Transverse colon (tissue), 4 donors: ENCODE results near the gene MYADML2. TPM values are rescaled to one million over a fixed set of nuclear protein-coding genes. Genes with fewer than 3 reads are reported as not detected.

Experiments
- DNase-seq: peaks from one replicate; pipeline ENCODE4 v3.0.0-alpha.2; 2019
- H3K27ac ChIP-seq, 4 donors: fragments of 200-600 bp; sonication (generic); 2 replicates each; pipeline ENCODE4 v1.5.1; 2016 to 2018; ENCODE audit warnings: inconsistent platforms in 4 of 4
- H3K27me3 ChIP-seq: fragments of 200-600 bp; sonication (generic); 2 replicates; pipeline ENCODE4 v1.5.1; 2017; ENCODE audit warnings: inconsistent platforms
- H3K36me3 ChIP-seq, 4 donors: fragments of 200-600 bp; sonication (generic); 2 replicates each; pipeline ENCODE4 v1.5.1; 2017 to 2019; ENCODE audit warnings: inconsistent platforms in 4 of 4
- H3K4me1 ChIP-seq, 4 donors: fragments of 200-600 bp; sonication (generic); 2 replicates each; pipeline ENCODE4 v1.5.1; 2017 to 2020; ENCODE audit warnings: inconsistent platforms in 4 of 4
- H3K4me3 ChIP-seq, 4 donors: fragments of 200-600 bp; sonication (generic); 1 replicate in 1 of 4; 2 replicates in 3 of 4; pipeline versions ENCODE4 v1.5.1 to v1.6.1; 2017 to 2019; ENCODE audit warnings: inconsistent platforms in 4 of 4
- H3K9me3 ChIP-seq, 2 donors: fragments of 200-600 bp; sonication (generic); 2 replicates each; pipeline ENCODE4 v1.5.1; 2017 to 2019; ENCODE audit warnings: inconsistent platforms in 2 of 2
- EP300 ChIP-seq: sonication (generic); formaldehyde crosslinking; IDR thresholded peaks from one replicate; pipeline ENCODE4 v1.6.1; 2017; ENCODE audit warnings: antibody characterized with exemption, low read depth
- POLR2A ChIP-seq: fragments of 450-650 bp; IDR thresholded peaks from one replicate; pipeline ENCODE4 v1.6.1; 2016; ENCODE audit warnings: antibody characterized with exemption, mild to moderate bottlenecking, moderate library complexity
- POLR2AphosphoS5 ChIP-seq, 3 donors: sonication (generic); formaldehyde crosslinking; IDR thresholded peaks; one replicate each; pipeline ENCODE4 v1.6.1; 2016; ENCODE audit warnings: antibody characterized with exemption in 3 of 3
- WGBS, 2 donors: methylation state at CpG; one replicate each; pipeline ENCODE4 v1.1.5; 2018; ENCODE audit warnings: low coverage in 1 of 2; 5-methylcytosine and 5-hydroxymethylcytosine counted together
- in situ Hi-C, 4 donors: fragments of 200-750 bp; cut with MboI; loops; one replicate each; pipeline versions ENCODE4 v1.15.0 to v1.15.1; 2017; ENCODE audit warnings: low sequenced_read_pairs in 3 of 4, low pct_ligation_motif_present in 1 of 4, low pct_unique_long_range_greater_than_20kb in 1 of 4
- intact Hi-C: fragments of 100-400 bp; cut with DNase I; formaldehyde crosslinking; loops from one replicate; pipeline ENCODE4 v1.15.1; 2023; ENCODE audit warnings: low total_unique reads
- total RNA-seq, 4 donors: library from RNA; depleted of rRNA; stranded (reverse); fragments of >200 nt; gene quantifications; one replicate each; pipeline ENCODE4 v1.1.0, GENCODE V29; 2016
- TF ChIP-seq, protein P1 (sequence below), 5 experiments: fragments of 200-600 bp in 3 of 5; fragments of 450-650 bp in 2 of 5; sonication (generic) in 3 of 5; IDR thresholded peaks; 1 replicate in 2 of 5; 2 replicates in 3 of 5; pipeline ENCODE4 v1.5.1; 2016 to 2017; ENCODE audit warnings: antibody characterized with exemption in 5 of 5, inconsistent platforms in 3 of 5, mild to moderate bottlenecking in 2 of 5, moderate library complexity in 1 of 5

The MYADML2 gene
- total RNA-seq, 4 donors from 2014 or later, result not detected

DNA sequence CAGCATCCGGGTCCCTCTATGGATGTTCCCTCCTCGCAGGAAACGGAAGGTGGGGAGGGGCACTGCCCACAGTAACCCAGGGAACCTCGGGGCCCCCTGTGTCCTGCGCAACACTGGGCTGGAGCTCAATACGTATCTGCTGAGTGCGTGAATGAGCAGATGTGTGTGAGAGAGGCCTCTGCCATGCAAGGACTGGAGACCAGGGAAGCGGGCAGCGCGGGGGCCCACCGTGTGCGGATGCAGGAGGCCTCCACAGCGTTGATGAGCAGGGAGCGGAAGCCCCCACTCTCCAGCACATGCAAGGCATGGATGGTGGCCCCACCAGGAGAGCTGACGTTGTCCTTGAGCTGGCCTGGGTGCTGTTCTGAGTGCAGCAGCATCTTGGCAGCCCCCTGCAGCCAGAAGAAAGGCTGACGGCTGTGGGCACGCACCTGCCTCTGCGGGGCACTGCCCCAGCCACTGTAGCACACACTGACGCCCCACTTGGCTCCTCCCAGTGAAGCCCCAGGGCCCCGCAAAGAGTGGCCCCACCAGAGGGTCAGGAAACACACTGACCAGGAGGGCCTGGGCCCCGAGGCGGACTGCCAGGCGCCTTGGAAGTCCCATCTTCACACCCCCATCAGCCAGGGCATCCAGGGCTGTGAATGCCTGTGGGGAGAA lies 12.8 kb downstream of the MYADML2 start:
- peaks cover 6% of the 10 kb centered on the region for H3K27me3 ChIP-seq
- no peaks in the 10 kb centered on the region for H3K9me3 ChIP-seq
- in situ Hi-C loops (no loop called here), intact Hi-C loops (no loop called here)
- H3K4me1 ChIP-seq, result peaks cover 5 to 28% (median 19%) of the 10 kb centered on the region in 4 donors
- H3K27ac ChIP-seq, result no peak overlapping the region
- TF ChIP-seq EP300 (no peak), POLR2A (no peak), POLR2AphosphoS5 (IDR thresholded peaks at IDR 0.05) (no peak)
- TF ChIP-seq, protein P1, sequence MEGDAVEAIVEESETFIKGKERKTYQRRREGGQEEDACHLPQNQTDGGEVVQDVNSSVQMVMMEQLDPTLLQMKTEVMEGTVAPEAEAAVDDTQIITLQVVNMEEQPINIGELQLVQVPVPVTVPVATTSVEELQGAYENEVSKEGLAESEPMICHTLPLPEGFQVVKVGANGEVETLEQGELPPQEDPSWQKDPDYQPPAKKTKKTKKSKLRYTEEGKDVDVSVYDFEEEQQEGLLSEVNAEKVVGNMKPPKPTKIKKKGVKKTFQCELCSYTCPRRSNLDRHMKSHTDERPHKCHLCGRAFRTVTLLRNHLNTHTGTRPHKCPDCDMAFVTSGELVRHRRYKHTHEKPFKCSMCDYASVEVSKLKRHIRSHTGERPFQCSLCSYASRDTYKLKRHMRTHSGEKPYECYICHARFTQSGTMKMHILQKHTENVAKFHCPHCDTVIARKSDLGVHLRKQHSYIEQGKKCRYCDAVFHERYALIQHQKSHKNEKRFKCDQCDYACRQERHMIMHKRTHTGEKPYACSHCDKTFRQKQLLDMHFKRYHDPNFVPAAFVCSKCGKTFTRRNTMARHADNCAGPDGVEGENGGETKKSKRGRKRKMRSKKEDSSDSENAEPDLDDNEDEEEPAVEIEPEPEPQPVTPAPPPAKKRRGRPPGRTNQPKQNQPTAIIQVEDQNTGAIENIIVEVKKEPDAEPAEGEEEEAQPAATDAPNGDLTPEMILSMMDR (IDR thresholded peaks at IDR 0.05), result no peak
- WGBS, 2 donors, result 87% methylated on average over 18 of the region's 23 CpGs; no CpG with 5 or more reads in 1 of the 2 donors
- H3K36me3 ChIP-seq, result no peaks in the 10 kb centered on the region
- no peak for DNase-seq
- H3K4me3 ChIP-seq, result no peak overlapping the region

DNA sequence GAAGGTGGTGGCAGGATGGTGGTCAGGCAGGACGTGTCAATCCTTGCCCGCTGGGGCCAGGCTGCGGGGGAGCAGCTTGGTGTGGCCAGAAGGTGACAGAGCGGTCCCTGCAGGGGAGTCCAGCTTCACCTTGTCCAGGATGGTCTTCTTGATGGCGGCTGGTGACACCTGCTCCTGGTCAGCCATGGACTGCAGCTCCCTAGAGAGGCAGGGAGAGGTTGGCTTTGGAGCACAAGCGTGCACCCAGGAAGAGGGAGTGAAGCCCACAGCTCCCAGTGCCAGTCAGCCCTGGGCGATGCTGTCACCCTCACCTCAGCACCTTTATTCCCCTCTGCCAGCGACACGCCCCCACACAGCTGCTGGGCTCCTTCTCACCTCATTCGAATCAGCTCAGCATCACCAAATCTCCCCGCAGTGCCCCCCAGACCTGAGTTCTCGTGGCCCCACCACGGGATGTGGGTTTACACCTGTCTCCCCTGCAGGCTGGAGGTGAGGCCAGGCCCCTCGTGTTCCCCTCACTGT lies 13.8 kb downstream of the MYADML2 start:
- Histone ChIP-seq H3K4me1 (peaks cover 11 to 35% (median 26%) of the 10 kb centered on the region in 4 donors), H3K4me3 (no peak overlapping the region), H3K27me3 (peaks cover 15% of the 10 kb centered on the region), H3K9me3 (no peaks in the 10 kb centered on the region), H3K27ac (no peak overlapping the region), H3K36me3 (no peaks in the 10 kb centered on the region)
- intact Hi-C loops (no loop called here), in situ Hi-C loops (no loop called here)
- no peak for TF ChIP-seq EP300
- TF ChIP-seq POLR2AphosphoS5 (IDR thresholded peaks at IDR 0.05), result no peak
- TF ChIP-seq, protein P1 (IDR thresholded peaks at IDR 0.05), result no peak
- no peak for TF ChIP-seq POLR2A
- no peak for DNase-seq
- WGBS, 2 donors, result 88% methylated on average over 14 of the region's 14 CpGs; no CpG with 5 or more reads in 1 of the 2 donors

DNA sequence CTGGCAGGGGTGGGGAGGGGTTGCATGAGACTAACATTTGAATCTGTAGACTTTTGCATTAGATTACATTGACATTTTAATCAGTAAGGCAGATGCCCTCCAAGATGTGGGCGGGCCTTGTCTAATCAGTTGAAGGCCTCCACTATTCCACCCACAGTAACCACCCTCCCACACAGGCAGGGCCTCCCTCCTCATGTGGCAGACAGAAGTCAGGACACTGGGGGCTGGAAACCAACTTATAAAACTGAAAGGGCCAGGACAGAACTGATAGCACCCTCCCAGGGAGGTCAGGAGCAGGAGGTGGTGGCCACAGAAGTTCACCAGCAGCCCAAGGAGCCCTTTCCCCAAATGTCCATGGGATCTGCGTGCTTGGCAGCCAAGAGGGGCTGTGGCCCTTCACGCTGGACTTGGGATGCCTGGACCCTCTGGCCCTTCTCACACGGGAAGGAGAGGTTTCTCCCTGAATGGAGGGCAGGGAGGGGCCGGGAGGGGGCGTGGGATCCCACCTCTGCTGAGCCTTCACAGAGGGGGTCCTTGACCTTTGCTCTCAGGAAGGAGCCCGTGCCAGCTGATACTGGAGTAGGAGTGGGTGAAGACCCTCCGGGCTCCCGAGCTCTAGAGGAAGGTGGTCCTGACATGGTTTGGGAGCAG lies 14.6 kb downstream of the MYADML2 start:
- H3K27ac ChIP-seq, result no peak overlapping the region
- TF ChIP-seq EP300, result no peak
- no peak for TF ChIP-seq POLR2AphosphoS5 (IDR thresholded peaks at IDR 0.05)
- TF ChIP-seq, protein P1 (IDR thresholded peaks at IDR 0.05), result no peak
- no peak for TF ChIP-seq POLR2A
- no peaks in the 10 kb centered on the region for H3K36me3 ChIP-seq
- no peak for DNase-seq
- H3K9me3 ChIP-seq, result no peaks in the 10 kb centered on the region
- WGBS, 2 donors, result 87% methylated on average over 9 of the region's 9 CpGs; no CpG with 5 or more reads in 1 of the 2 donors
- intact Hi-C loops, result no loop called here
- no peak overlapping the region for H3K4me3 ChIP-seq
- peaks cover 17% of the 10 kb centered on the region for H3K27me3 ChIP-seq
- in situ Hi-C loops, result no loop called here
- peaks cover 13 to 39% (median 26%) of the 10 kb centered on the region in 4 donors for H3K4me1 ChIP-seq

DNA sequence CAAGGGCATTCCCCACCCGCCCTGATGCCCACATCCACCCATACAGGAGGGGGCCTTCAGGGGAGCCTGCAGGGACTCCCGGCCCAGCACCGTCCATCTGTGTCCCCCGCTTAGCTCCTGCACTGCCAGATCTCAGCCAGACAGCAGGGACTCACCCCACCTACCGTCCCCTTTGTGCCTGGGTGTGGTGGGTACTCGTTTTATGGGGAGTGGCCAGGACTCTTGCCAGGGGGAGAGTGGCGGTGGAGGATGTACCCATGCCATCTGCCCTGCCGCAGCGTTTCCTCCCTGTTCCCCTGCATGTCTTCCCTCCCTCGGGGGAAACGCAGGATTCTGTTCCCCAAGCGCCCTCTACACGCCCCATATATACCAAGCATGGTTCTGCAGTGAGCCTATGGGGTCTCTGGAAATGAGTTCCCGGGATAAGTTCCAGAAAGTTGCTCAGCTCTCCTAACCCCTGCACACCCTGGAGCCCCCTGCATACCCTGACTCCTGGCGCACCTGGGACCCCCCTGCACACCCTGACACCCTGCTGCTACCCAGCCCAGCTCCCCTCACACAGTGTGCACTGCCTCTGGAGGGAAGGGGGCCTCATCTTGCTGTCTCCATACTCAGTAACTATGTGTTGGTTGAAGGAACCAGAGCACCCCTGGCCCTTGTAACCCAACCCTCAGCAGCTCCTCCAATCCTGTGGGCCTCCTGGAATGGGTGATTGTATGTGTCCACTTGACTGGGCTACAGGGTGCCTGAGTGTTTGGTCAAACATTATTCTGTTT lies 15.3 kb downstream of the MYADML2 start:
- no peak overlapping the region for H3K4me3 ChIP-seq
- no peaks in the 10 kb centered on the region for H3K9me3 ChIP-seq
- TF ChIP-seq POLR2A, result no peak
- TF ChIP-seq POLR2AphosphoS5 (IDR thresholded peaks at IDR 0.05), result no peak
- TF ChIP-seq EP300, result no peak
- TF ChIP-seq, protein P1 (IDR thresholded peaks at IDR 0.05), result no peak
- H3K27ac ChIP-seq, result no peak overlapping the region
- H3K4me1 ChIP-seq, result peaks cover 10 to 34% (median 21%) of the 10 kb centered on the region in 4 donors
- 34% methylated on average over 14 of the region's 15 CpGs; no CpG with 5 or more reads in 1 of the 2 donors for WGBS, 2 donors
- peaks cover 17% of the 10 kb centered on the region for H3K27me3 ChIP-seq
- H3K36me3 ChIP-seq, result no peaks in the 10 kb centered on the region
- intact Hi-C loops, result no loop called here
- in situ Hi-C loops, result no loop called here
- no peak for DNase-seq
